ENCODE data around the gene FAM174B.

GRCh38 chr15:92574566-92574965 lies 81.0 kb downstream of the FAM174B start:
- TF ChIP-seq POLR2A (IDR thresholded peaks at IDR 0.05): no peak
- TF ChIP-seq, protein P1, sequence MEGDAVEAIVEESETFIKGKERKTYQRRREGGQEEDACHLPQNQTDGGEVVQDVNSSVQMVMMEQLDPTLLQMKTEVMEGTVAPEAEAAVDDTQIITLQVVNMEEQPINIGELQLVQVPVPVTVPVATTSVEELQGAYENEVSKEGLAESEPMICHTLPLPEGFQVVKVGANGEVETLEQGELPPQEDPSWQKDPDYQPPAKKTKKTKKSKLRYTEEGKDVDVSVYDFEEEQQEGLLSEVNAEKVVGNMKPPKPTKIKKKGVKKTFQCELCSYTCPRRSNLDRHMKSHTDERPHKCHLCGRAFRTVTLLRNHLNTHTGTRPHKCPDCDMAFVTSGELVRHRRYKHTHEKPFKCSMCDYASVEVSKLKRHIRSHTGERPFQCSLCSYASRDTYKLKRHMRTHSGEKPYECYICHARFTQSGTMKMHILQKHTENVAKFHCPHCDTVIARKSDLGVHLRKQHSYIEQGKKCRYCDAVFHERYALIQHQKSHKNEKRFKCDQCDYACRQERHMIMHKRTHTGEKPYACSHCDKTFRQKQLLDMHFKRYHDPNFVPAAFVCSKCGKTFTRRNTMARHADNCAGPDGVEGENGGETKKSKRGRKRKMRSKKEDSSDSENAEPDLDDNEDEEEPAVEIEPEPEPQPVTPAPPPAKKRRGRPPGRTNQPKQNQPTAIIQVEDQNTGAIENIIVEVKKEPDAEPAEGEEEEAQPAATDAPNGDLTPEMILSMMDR (IDR thresholded peaks at IDR 0.05): no peak

Data from tibial nerve (tissue), 3 donors.